ENCODE data around the gene NXPH1.
"Not testable (repeated sequence)": the region's sequence is repeated elsewhere in the genome, so short reads cannot be mapped to it uniquely, and the experiment has no call there.

NXPH1 gene

GRCh38 chr7:8719102-8719501 lies 285.7 kb downstream of the NXPH1 start:
- no peak for DNase-seq (ENCODE audit: low read depth)

- peak; percentile 7 for DNase-seq (ENCODE audit: low read depth)
Measured at GRCh38 chr7:8724080-8724718, 290.8 kb downstream of the NXPH1 start.

DNA sequence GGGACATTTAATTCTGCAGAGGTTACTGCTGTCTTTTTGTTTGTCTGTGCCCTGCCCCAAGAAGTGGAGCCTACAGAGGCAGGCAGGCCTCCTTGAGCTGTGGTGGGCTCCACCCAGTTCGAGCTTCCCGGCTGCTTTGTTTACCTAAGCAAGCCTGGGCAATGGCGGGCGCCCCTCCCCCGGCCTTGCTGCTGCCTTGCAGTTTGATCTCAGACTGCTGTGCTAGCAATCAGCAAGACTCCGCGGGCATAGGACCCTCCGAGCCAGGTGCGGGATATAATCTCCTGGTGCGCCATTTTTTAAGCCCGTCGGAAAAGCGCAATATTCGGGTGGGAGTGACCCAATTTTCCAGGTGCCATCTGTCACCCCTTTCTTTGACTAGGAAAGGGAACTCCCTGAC lies 298.3 kb downstream of the NXPH1 start:
- DNase-seq (ENCODE audit: low read depth), result not testable (repeated sequence)

DNA sequence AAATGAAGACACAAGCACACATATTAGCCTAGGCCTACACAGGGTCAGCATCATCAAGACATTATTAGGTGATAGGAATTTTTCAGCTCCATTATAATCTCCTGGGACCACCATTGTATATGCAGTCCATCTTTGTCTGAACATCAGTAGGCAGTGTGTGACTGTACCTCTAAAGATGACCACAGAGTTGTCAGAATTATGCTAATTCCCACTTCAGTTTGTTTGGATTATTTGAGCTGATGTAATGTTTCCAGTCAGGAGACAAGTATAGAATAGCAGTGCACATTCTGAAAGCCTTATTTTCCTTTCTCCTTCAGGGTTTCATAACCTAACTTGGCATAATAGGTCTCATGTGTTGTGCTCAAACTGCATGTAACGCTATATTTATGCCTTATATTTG lies 306.4 kb downstream of the NXPH1 start:
- DNase-seq (ENCODE audit: low read depth), result no peak

DNA sequence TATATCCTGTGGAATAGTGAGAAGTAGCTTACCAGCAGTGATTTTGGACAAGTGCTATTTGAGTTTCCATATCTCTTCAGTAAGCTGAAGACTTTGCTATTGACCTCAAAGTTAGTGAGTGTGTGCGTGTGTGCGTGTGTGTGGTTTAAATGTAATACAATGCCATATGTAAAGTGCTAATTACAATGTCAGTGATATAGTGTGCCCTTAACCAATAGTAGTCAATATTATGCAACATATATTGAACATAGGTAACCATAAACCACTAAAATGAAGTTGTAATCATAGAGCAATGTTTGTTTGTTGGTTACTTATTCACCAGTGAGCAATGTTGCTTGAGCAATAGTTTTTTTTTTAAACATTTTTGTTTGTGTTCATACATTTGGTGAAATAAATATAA lies 309.4 kb downstream of the NXPH1 start:
- DNase-seq (ENCODE audit: low read depth), result no peak

- no peak for DNase-seq (ENCODE audit: low read depth)
Measured at GRCh38 chr7:8747338-8747737, 313.9 kb downstream of the NXPH1 start.

DNA sequence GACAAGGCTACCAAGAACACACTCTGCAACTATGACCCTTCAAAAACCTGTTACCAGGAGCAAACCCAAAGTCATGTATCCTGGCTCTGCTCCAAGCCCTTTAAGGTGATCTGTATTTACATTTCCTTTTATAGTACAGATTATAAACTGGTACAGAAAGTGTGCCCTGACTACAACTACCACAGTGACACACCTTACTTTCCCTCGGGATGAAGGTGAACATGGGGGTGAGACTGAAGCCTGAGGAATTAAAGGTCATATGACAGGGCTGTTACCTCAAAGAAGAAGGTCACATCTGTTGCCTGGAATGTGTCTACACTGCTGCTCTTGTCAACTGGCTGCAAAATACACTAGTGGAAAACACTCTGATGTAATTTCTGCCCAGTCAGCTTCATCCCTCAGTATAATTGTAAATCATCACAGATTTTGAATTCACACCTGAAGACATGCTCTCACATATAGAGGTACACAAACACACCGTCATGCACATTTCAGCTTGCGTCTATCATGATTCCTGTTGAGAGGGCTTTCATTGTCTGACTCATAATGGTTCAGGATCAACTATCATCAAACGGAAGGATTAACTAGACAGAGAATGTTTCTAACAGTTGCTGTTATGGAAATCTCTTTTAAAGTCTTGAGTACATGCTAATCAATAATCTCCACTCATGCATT lies 318.3 kb downstream of the NXPH1 start:
- DNase-seq (ENCODE audit: low read depth), result no peak

- DNase-seq (ENCODE audit: low read depth), result no peak
Measured at GRCh38 chr7:8753355-8753754, 319.9 kb downstream of the NXPH1 start.

GRCh38 chr7:8761731-8762130 lies 328.3 kb downstream of the NXPH1 start:
- no peak for DNase-seq (ENCODE audit: low read depth)

DNA sequence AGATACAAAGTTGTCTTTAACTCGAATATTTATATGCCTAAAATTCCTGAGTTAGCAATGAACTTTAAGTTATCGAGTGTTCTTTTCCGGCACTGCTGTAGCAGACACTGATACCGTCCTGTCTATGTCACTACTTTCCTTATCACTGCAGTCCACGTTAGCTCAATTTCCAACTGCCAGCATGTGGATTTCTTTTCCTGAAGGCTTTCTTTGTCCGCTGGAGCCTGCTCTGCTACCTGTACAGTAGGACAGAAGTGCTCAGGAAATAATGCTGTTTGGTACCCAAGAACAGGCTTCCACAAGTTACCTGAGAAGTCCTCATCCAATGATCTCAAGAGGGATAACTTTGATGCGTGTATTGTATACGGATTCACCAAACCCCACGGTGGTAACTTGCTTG lies 329.4 kb downstream of the NXPH1 start:
- DNase-seq (ENCODE audit: low read depth), result no peak

- DNase-seq (ENCODE audit: low read depth), result no peak
Measured at GRCh38 chr7:8765374-8765773, 332.0 kb downstream of the NXPH1 start.

GRCh38 chr7:8773518-8773917 lies 340.1 kb downstream of the NXPH1 start:
- no peak for DNase-seq (ENCODE audit: low read depth)

DNA sequence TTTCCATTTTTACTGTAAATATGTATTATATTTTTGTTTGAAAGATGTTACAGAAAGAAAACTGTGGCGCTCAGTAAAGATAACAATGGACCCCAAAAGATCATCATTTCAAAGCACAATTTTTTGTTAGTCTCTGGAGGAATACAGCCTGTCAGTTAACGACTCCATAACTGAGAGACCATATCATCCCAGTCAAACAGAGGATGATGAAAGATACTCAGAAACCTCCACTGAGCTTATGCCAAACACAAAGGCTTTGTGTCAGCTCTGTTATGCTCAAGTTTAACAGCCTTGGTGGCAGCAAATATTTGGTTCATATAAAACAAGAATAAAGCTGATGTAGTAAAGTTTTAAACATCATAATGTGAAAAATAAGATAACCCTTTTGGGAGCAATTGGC lies 345.1 kb downstream of the NXPH1 start:
- no peak for DNase-seq (ENCODE audit: low read depth)

DNA sequence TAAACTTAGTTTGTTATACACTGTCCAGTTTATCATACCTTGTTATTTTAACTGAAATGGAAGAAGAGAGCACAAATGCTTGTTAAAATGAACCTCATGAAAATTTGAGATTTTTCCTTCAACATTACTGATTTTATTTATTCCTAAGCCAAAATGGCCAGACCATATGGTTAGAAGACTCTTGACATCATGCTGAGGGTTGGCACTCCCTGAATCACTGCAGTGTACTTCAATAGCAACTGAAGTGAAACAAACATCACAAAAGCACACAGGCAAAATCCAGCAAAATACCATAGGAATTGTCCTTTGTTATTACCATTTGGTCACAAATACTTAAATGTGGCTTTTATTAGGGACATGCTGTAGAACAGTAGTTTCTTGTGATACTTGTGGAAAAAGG lies 347.8 kb downstream of the NXPH1 start:
- no peak for DNase-seq (ENCODE audit: low read depth)

- DNase-seq (ENCODE audit: low read depth), result no peak
Measured at GRCh38 chr7:8783229-8783628, 349.8 kb downstream of the NXPH1 start.

DNA sequence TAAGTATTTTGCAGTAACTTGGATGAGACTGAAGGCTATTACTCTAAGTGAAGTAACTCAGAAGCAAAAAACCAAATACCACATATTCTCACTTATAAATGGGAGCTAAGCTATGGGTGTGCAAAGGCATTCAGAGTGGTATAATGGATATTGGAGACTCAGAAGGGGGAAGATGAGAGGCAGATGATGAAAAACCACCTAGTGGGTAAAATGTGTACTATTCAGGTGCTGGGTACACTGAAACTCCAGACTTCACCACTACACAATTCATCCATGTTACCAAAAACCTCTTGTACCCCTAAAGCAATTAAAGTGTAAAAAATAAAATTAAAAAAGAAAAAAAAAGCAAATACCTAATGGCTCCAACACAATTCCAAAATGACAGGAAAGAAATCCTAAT lies 351.7 kb downstream of the NXPH1 start:
- DNase-seq (ENCODE audit: low read depth), result no peak

- no peak for DNase-seq (ENCODE audit: low read depth)
Measured at GRCh38 chr7:8800986-8801385, 367.6 kb downstream of the NXPH1 start.
